ENCODE results near the gene MX2.

Gene MX2

GRCh38 chr21:41442481-41443186 lies 80.8 kb downstream of the MX2 start:
- TF ChIP-seq USF1 (IDR thresholded peaks at IDR 0.05): no peak
- no peak for TF ChIP-seq TAF1 (IDR thresholded peaks at IDR 0.05; ENCODE audit: low read depth)
- no peak for TF ChIP-seq MAX (IDR thresholded peaks at IDR 0.05)
- no peak for TF ChIP-seq CEBPB (IDR thresholded peaks at IDR 0.05)
- no peak for TF ChIP-seq RAD21 (IDR thresholded peaks at IDR 0.05; ENCODE audit: low read depth)
- no peak for TF ChIP-seq EP300 (IDR thresholded peaks at IDR 0.05; ENCODE audit: borderline replicate concordance)
- no peak for TF ChIP-seq TEAD4 (IDR thresholded peaks at IDR 0.05)
- TF ChIP-seq EGR1 (IDR thresholded peaks at IDR 0.05): no peak
- no peak for TF ChIP-seq FOXM1 (IDR thresholded peaks at IDR 0.05; ENCODE audit: borderline replicate concordance, low read depth)
- no peak for TF ChIP-seq NFIC (IDR thresholded peaks at IDR 0.05)

- no peak for TF ChIP-seq YY1 (IDR thresholded peaks at IDR 0.05; ENCODE audit: low read depth)
- no peak for TF ChIP-seq REST (IDR thresholded peaks at IDR 0.05; ENCODE audit: low read depth)
- no peak for TF ChIP-seq USF1 (IDR thresholded peaks at IDR 0.05)
- TF ChIP-seq TCF12 (IDR thresholded peaks at IDR 0.05; ENCODE audit: low read depth): no peak
- TF ChIP-seq CREB1 (IDR thresholded peaks at IDR 0.05; ENCODE audit: low read depth): no peak
- TF ChIP-seq MAX (IDR thresholded peaks at IDR 0.05): no peak
- no peak for TF ChIP-seq CEBPB (IDR thresholded peaks at IDR 0.05)
- no peak for TF ChIP-seq EP300 (IDR thresholded peaks at IDR 0.05; ENCODE audit: borderline replicate concordance)
- TF ChIP-seq TEAD4 (IDR thresholded peaks at IDR 0.05): no peak
- no peak for TF ChIP-seq ZBTB7A (IDR thresholded peaks at IDR 0.05; ENCODE audit: low read depth)
- TF ChIP-seq RAD21 (IDR thresholded peaks at IDR 0.05; ENCODE audit: low read depth): no peak
- TF ChIP-seq TAF1 (IDR thresholded peaks at IDR 0.05; ENCODE audit: low read depth): no peak
- no peak for TF ChIP-seq FOXM1 (IDR thresholded peaks at IDR 0.05; ENCODE audit: borderline replicate concordance, low read depth)
- TF ChIP-seq EGR1 (IDR thresholded peaks at IDR 0.05): no peak
- TF ChIP-seq NFIC (IDR thresholded peaks at IDR 0.05): no peak
Observed at GRCh38 chr21:41443562-41443961, 81.7 kb downstream of the MX2 start.

- TF ChIP-seq TAF1 (IDR thresholded peaks at IDR 0.05; ENCODE audit: low read depth): no peak
- no peak for TF ChIP-seq YY1 (IDR thresholded peaks at IDR 0.05; ENCODE audit: low read depth)
- no peak for TF ChIP-seq MAX (IDR thresholded peaks at IDR 0.05)
- TF ChIP-seq CREB1 (IDR thresholded peaks at IDR 0.05; ENCODE audit: low read depth): no peak
- TF ChIP-seq FOXM1 (IDR thresholded peaks at IDR 0.05; ENCODE audit: borderline replicate concordance, low read depth): no peak
- TF ChIP-seq USF1 (IDR thresholded peaks at IDR 0.05): no peak
- TF ChIP-seq RAD21 (IDR thresholded peaks at IDR 0.05; ENCODE audit: low read depth): no peak
- TF ChIP-seq TCF12 (IDR thresholded peaks at IDR 0.05; ENCODE audit: low read depth): no peak
- no peak for TF ChIP-seq NFIC (IDR thresholded peaks at IDR 0.05)
- no peak for TF ChIP-seq TEAD4 (IDR thresholded peaks at IDR 0.05)
- no peak for TF ChIP-seq EP300 (IDR thresholded peaks at IDR 0.05; ENCODE audit: borderline replicate concordance)
- TF ChIP-seq ZBTB7A (IDR thresholded peaks at IDR 0.05; ENCODE audit: low read depth): no peak
- no peak for TF ChIP-seq REST (IDR thresholded peaks at IDR 0.05; ENCODE audit: low read depth)
- TF ChIP-seq EGR1 (IDR thresholded peaks at IDR 0.05): no peak
Observed at GRCh38 chr21:41444703-41445464, 83.1 kb downstream of the MX2 start.

- no peak for TF ChIP-seq MAX (IDR thresholded peaks at IDR 0.05)
- TF ChIP-seq TCF12 (IDR thresholded peaks at IDR 0.05; ENCODE audit: low read depth): no peak
- TF ChIP-seq CREB1 (IDR thresholded peaks at IDR 0.05; ENCODE audit: low read depth): no peak
- TF ChIP-seq ZBTB7A (IDR thresholded peaks at IDR 0.05; ENCODE audit: low read depth): no peak
Observed at GRCh38 chr21:41445465-41445862, 83.6 kb downstream of the MX2 start.

All from Ishikawa (cell line).